Activated B cell treated with CpG ODN at 0.5 μM for 24 hours (primary cell): ENCODE results near the gene MYOF. TPM values are rescaled to one million over a fixed set of nuclear protein-coding genes. Genes with fewer than 3 reads are reported as not detected.
"Not testable (repeated sequence)": the region's sequence is repeated elsewhere in the genome, so short reads cannot be mapped to it uniquely, and the experiment has no call there.

ENCODE experiments used
- ATAC-seq: fragments of 200-7000 bp; cut with Tn5 transposase; one replicate; pipeline ENCODE4 v1.10.0; 2021; ENCODE audit warnings: low read depth, mild to moderate bottlenecking, moderate library complexity
- CTCF ChIA-PET: fragments of 350-600 bp; sonication (Branson Sonifier 250); formaldehyde crosslinking; loops from one replicate; lab custom pipeline; 2021; ENCODE audit warnings: antibody characterized with exemption; lab: Charles Lee
- POLR2A ChIA-PET: fragments of 350-600 bp; sonication (Branson Sonifier 250); formaldehyde crosslinking; loops from one replicate; lab custom pipeline; 2021; ENCODE audit warnings: antibody characterized with exemption; lab: Charles Lee
- DNase-seq: peaks from one replicate; pipeline ENCODE4 v3.0.0; 2022
- H3K27ac Mint-ChIP-seq: one replicate; pipeline ENCODE4 v1.8.0; 2020; ENCODE audit warnings: mixed read lengths
- H3K27me3 Mint-ChIP-seq: one replicate; pipeline ENCODE4 v1.8.0; 2021; ENCODE audit warnings: mixed read lengths
- H3K36me3 Mint-ChIP-seq: one replicate; pipeline ENCODE4 v1.8.0; 2021; ENCODE audit warnings: low read depth, mixed read lengths
- H3K4me1 Mint-ChIP-seq: one replicate; pipeline ENCODE4 v1.8.0; 2021; ENCODE audit warnings: mixed read lengths
- H3K4me3 Mint-ChIP-seq: one replicate; pipeline ENCODE4 v1.8.0; 2020; ENCODE audit warnings: mild to moderate bottlenecking, mixed read lengths
- H3K9me3 Mint-ChIP-seq: one replicate; pipeline ENCODE4 v1.8.0; 2020; ENCODE audit warnings: mixed read lengths
- CTCF ChIP-seq: fragments of 200-600 bp; IDR thresholded peaks from one replicate; pipeline ENCODE4 v1.8.0; 2022; ENCODE audit warnings: antibody characterized with exemption, mild to moderate bottlenecking
- intact Hi-C: fragments of 100-400 bp; cut with micrococcal nuclease; formaldehyde crosslinking; loops from one replicate; pipeline ENCODE4 v1.15.1; 2024
- total RNA-seq: library from RNA; stranded (reverse); gene quantifications from 2 replicates; pipeline ENCODE4 v1.2.3, GENCODE V29; 2022

MYOF gene
- total RNA-seq, 1 donor from 2014 or later, result 0.09 TPM

- POLR2A ChIA-PET, result no interaction called here
These were observed 36.8 kb downstream of the MYOF start for GRCh38 chr10:93445097-93445960.

GRCh38 chr10:93443481-93443880, 38.7 kb downstream of the MYOF start:
- POLR2A ChIA-PET, result no interaction called here
- Mint-ChIP-seq H3K4me1 (no peaks in the 10 kb centered on the region), H3K4me3 (no peak overlapping the region), H3K27me3 (no peaks in the 10 kb centered on the region), H3K9me3 (no peaks in the 10 kb centered on the region), H3K36me3 (no peaks in the 10 kb centered on the region), H3K27ac (no peak overlapping the region)
- CTCF ChIA-PET, result no interaction called here
- ATAC-seq (no peak), DNase-seq (no peak)
- intact Hi-C loops, result no loop called here
- TF ChIP-seq CTCF, result no peak

More at GRCh38 chr10:93445097-93445960, 36.8 kb downstream of the MYOF start:
- Mint-ChIP-seq H3K36me3 (no peaks in the 10 kb centered on the region), H3K27ac (no peak overlapping the region), H3K9me3 (no peaks in the 10 kb centered on the region), H3K4me3 (no peak overlapping the region), H3K4me1 (no peaks in the 10 kb centered on the region), H3K27me3 (no peaks in the 10 kb centered on the region)
- DNase-seq (no peak), ATAC-seq (no peak)
- intact Hi-C loops, result no loop called here
- no peak for TF ChIP-seq CTCF
- CTCF ChIA-PET, result no interaction called here

GRCh38 chr10:93442721-93443120, 39.4 kb downstream of the MYOF start:
- H3K4me3 Mint-ChIP-seq, H3K27ac Mint-ChIP-seq, H3K4me1 Mint-ChIP-seq, H3K9me3 Mint-ChIP-seq, ATAC-seq, CTCF ChIA-PET, POLR2A ChIA-PET, H3K36me3 Mint-ChIP-seq, intact Hi-C loops, H3K27me3 Mint-ChIP-seq, DNase-seq: not testable (repeated sequence)

- no peak overlapping the region for H3K4me3 Mint-ChIP-seq
- TF ChIP-seq CTCF, result no peak
- no peaks in the 10 kb centered on the region for H3K9me3 Mint-ChIP-seq
- H3K36me3 Mint-ChIP-seq, result no peaks in the 10 kb centered on the region
- ChIA-PET POLR2A (no interaction called here), CTCF (interaction anchor here (0.8 kb wide), 1 partner anchor 43 kb away, joined by 4 read pairs; no protein-coding TSS in a partner anchor)
- no peaks in the 10 kb centered on the region for H3K4me1 Mint-ChIP-seq
- ATAC-seq (no peak), DNase-seq (no peak)
- intact Hi-C loops, result no loop called here
- H3K27me3 Mint-ChIP-seq, result peaks cover 8% of the 10 kb centered on the region
- no peak overlapping the region for H3K27ac Mint-ChIP-seq
These were observed 41.5 kb downstream of the MYOF start for GRCh38 chr10:93440591-93441091.

- ChIA-PET CTCF (no interaction called here), POLR2A (no interaction called here)
- no peak for DNase-seq
- ATAC-seq, result no peak
- no peak for TF ChIP-seq CTCF
- no peaks in the 10 kb centered on the region for H3K9me3 Mint-ChIP-seq
- H3K4me1 Mint-ChIP-seq, result no peaks in the 10 kb centered on the region
- H3K27me3 Mint-ChIP-seq, result peaks cover 8% of the 10 kb centered on the region
- H3K36me3 Mint-ChIP-seq, result no peaks in the 10 kb centered on the region
- no peak overlapping the region for H3K4me3 Mint-ChIP-seq
- intact Hi-C loops, result no loop called here
- no peak overlapping the region for H3K27ac Mint-ChIP-seq
These were observed 43.4 kb downstream of the MYOF start for GRCh38 chr10:93438613-93439253.
